ENCODE measurements around the gene S100A8. TPM values are rescaled to one million over a fixed set of nuclear protein-coding genes. Genes with fewer than 3 reads are reported as not detected.
A peak's percentile ranks its signal among the peaks of the same experiment; 100 is the strongest.

Gene S100A8
- total and polyA plus RNA-seq, 3 donors from 2014 or later, result 1.3 to 20.3 (median 3.0) TPM

GRCh38 chr1:153387001-153387400 is 3.9 kb downstream of the S100A8 start:
- intact Hi-C loops (cut with DNase I; ENCODE audit: low total_unique reads), result no loop called here
- TF ChIP-seq POLR2A (IDR thresholded peaks at IDR 0.05) (no peak), CTCF (IDR thresholded peaks at IDR 0.05) (no peak)
- Histone ChIP-seq H3K27ac (no peak overlapping the region), H3K4me1 (no peaks in the 10 kb centered on the region), H3K4me3 (no peak overlapping the region), H3K27me3 (no peaks in the 10 kb centered on the region), H3K36me3 (ENCODE audit: low read depth, missing control alignments) (no peaks in the 10 kb centered on the region), H3K9me3 (no peaks in the 10 kb centered on the region)
- DNase-seq, result no peak
- 90 to 92% methylated on average over 4 of the region's 4 CpGs for WGBS, 2 donors

GRCh38 chr1:153386500-153386901 is 4.4 kb downstream of the S100A8 start:
- no peaks in the 10 kb centered on the region for H3K27me3 ChIP-seq
- 77 to 83% methylated on average over 5 of the region's 5 CpGs for WGBS, 2 donors
- TF ChIP-seq CTCF (IDR thresholded peaks at IDR 0.05) (no peak), POLR2A (IDR thresholded peaks at IDR 0.05) (no peak)
- H3K9me3 ChIP-seq, result no peaks in the 10 kb centered on the region
- peak; percentile 46 for DNase-seq
- intact Hi-C loops (cut with DNase I; ENCODE audit: low total_unique reads), result no loop called here
- H3K27ac ChIP-seq, result no peak overlapping the region
- no peaks in the 10 kb centered on the region for H3K36me3 ChIP-seq (ENCODE audit: low read depth, missing control alignments)
- no peaks in the 10 kb centered on the region for H3K4me1 ChIP-seq
- no peak overlapping the region for H3K4me3 ChIP-seq

DNA sequence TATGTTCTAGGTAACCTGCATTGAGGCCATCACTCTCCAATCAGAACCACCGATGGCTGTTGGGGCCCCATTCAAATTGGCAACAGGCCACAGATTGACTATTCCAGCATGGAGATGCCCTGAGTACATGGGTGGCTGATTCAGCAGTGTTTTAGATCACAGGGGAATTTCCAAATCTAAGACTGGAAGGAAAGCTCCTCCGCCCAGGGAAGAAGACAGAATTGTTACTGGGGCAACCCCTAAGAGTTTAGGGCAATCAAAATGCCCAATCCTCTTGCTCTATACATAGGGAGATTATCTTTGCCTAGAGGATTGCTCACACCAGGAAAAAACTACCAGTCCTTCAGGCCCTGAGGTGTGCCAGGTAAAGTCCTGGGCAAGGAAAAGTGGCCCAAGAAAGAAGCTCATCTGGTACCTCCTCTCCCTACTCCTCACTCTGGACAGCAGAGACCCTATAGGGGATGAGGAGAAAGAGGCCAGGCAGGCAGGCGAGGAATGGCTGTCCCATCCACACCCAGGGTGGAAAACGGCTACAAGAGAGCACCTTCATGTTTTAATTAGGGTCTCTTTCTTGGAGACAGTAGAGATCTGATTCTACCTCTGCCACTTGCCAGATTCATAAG is 5.8 kb downstream of the S100A8 start:
- H3K27me3 ChIP-seq, result no peaks in the 10 kb centered on the region
- no peaks in the 10 kb centered on the region for H3K4me1 ChIP-seq
- no peaks in the 10 kb centered on the region for H3K9me3 ChIP-seq
- WGBS, 2 donors, result 78 to 88% methylated on average over 4 of the region's 4 CpGs
- no peak overlapping the region for H3K4me3 ChIP-seq
- intact Hi-C loops (cut with DNase I; ENCODE audit: low total_unique reads), result no loop called here
- no peak overlapping the region for H3K27ac ChIP-seq
- DNase-seq, result no peak
- H3K36me3 ChIP-seq (ENCODE audit: low read depth, missing control alignments), result no peaks in the 10 kb centered on the region
- no peak for TF ChIP-seq POLR2A (IDR thresholded peaks at IDR 0.05)
- TF ChIP-seq CTCF (IDR thresholded peaks at IDR 0.05), result no peak

GRCh38 chr1:153380711-153381110 is 10.2 kb downstream of the S100A8 start:
- Histone ChIP-seq H3K9me3 (no peaks in the 10 kb centered on the region), H3K27me3 (no peaks in the 10 kb centered on the region), H3K4me3 (no peak overlapping the region), H3K27ac (no peak overlapping the region), H3K36me3 (ENCODE audit: low read depth, missing control alignments) (no peaks in the 10 kb centered on the region), H3K4me1 (no peaks in the 10 kb centered on the region)
- WGBS, 2 donors, result 80 to 81% methylated on average over 23 of the region's 23 CpGs
- no peak for TF ChIP-seq CTCF (IDR thresholded peaks at IDR 0.05)
- TF ChIP-seq POLR2A (IDR thresholded peaks at IDR 0.05), result no peak
- no peak for DNase-seq
- intact Hi-C loops (cut with DNase I; ENCODE audit: low total_unique reads), result no loop called here

GRCh38 chr1:153379591-153379990 is 11.3 kb downstream of the S100A8 start:
- no peak for DNase-seq
- WGBS, 2 donors, result 71 to 72% methylated on average over 9 to 10 of the region's 10 CpGs
- no peaks in the 10 kb centered on the region for H3K4me1 ChIP-seq
- H3K9me3 ChIP-seq, result no peaks in the 10 kb centered on the region
- no peak overlapping the region for H3K4me3 ChIP-seq
- no peak for TF ChIP-seq POLR2A (IDR thresholded peaks at IDR 0.05)
- no peak for TF ChIP-seq CTCF (IDR thresholded peaks at IDR 0.05)
- intact Hi-C loops (cut with DNase I; ENCODE audit: low total_unique reads), result no loop called here
- H3K27me3 ChIP-seq, result no peaks in the 10 kb centered on the region
- H3K36me3 ChIP-seq (ENCODE audit: low read depth, missing control alignments), result no peaks in the 10 kb centered on the region
- no peak overlapping the region for H3K27ac ChIP-seq
